Transverse colon (tissue), 4 donors: ENCODE data around the gene ZDHHC16. TPM values are rescaled to one million over a fixed set of nuclear protein-coding genes. Genes with fewer than 3 reads are reported as not detected.

Source experiments
- DNase-seq: peaks from one replicate; pipeline ENCODE4 v3.0.0-alpha.2; 2019
- H3K27ac ChIP-seq, 4 donors: fragments of 200-600 bp; sonication (generic); 2 replicates each; pipeline ENCODE4 v1.5.1; 2016 to 2018; ENCODE audit warnings: inconsistent platforms in 4 of 4
- H3K27me3 ChIP-seq: fragments of 200-600 bp; sonication (generic); 2 replicates; pipeline ENCODE4 v1.5.1; 2017; ENCODE audit warnings: inconsistent platforms
- H3K36me3 ChIP-seq, 4 donors: fragments of 200-600 bp; sonication (generic); 2 replicates each; pipeline ENCODE4 v1.5.1; 2017 to 2019; ENCODE audit warnings: inconsistent platforms in 4 of 4
- H3K4me1 ChIP-seq, 4 donors: fragments of 200-600 bp; sonication (generic); 2 replicates each; pipeline ENCODE4 v1.5.1; 2017 to 2020; ENCODE audit warnings: inconsistent platforms in 4 of 4
- H3K4me3 ChIP-seq, 4 donors: fragments of 200-600 bp; sonication (generic); 1 replicate in 1 of 4; 2 replicates in 3 of 4; pipeline versions ENCODE4 v1.5.1 to v1.6.1; 2017 to 2019; ENCODE audit warnings: inconsistent platforms in 4 of 4
- H3K9me3 ChIP-seq, 2 donors: fragments of 200-600 bp; sonication (generic); 2 replicates each; pipeline ENCODE4 v1.5.1; 2017 to 2019; ENCODE audit warnings: inconsistent platforms in 2 of 2
- EP300 ChIP-seq: sonication (generic); formaldehyde crosslinking; IDR thresholded peaks from one replicate; pipeline ENCODE4 v1.6.1; 2017; ENCODE audit warnings: antibody characterized with exemption, low read depth
- POLR2A ChIP-seq: fragments of 450-650 bp; IDR thresholded peaks from one replicate; pipeline ENCODE4 v1.6.1; 2016; ENCODE audit warnings: antibody characterized with exemption, mild to moderate bottlenecking, moderate library complexity
- POLR2AphosphoS5 ChIP-seq, 3 donors: sonication (generic); formaldehyde crosslinking; IDR thresholded peaks; one replicate each; pipeline ENCODE4 v1.6.1; 2016; ENCODE audit warnings: antibody characterized with exemption in 3 of 3
- WGBS, 2 donors: methylation state at CpG; one replicate each; pipeline ENCODE4 v1.1.5; 2018; ENCODE audit warnings: low coverage in 1 of 2; 5-methylcytosine and 5-hydroxymethylcytosine counted together
- in situ Hi-C, 4 donors: fragments of 200-750 bp; cut with MboI; loops; one replicate each; pipeline versions ENCODE4 v1.15.0 to v1.15.1; 2017; ENCODE audit warnings: low sequenced_read_pairs in 3 of 4, low pct_ligation_motif_present in 1 of 4, low pct_unique_long_range_greater_than_20kb in 1 of 4
- intact Hi-C: fragments of 100-400 bp; cut with DNase I; formaldehyde crosslinking; loops from one replicate; pipeline ENCODE4 v1.15.1; 2023; ENCODE audit warnings: low total_unique reads
- total RNA-seq, 4 donors: library from RNA; depleted of rRNA; stranded (reverse); fragments of >200 nt; gene quantifications; one replicate each; pipeline ENCODE4 v1.1.0, GENCODE V29; 2016
- TF ChIP-seq, protein P1 (sequence below), 5 experiments: fragments of 200-600 bp in 3 of 5; fragments of 450-650 bp in 2 of 5; sonication (generic) in 3 of 5; IDR thresholded peaks; 1 replicate in 2 of 5; 2 replicates in 3 of 5; pipeline ENCODE4 v1.5.1; 2016 to 2017; ENCODE audit warnings: antibody characterized with exemption in 5 of 5, inconsistent platforms in 3 of 5, mild to moderate bottlenecking in 2 of 5, moderate library complexity in 1 of 5

ZDHHC16 gene
- total RNA-seq, 4 donors from 2014 or later = 10.8 to 36.2 (median 32.7) TPM

DNA sequence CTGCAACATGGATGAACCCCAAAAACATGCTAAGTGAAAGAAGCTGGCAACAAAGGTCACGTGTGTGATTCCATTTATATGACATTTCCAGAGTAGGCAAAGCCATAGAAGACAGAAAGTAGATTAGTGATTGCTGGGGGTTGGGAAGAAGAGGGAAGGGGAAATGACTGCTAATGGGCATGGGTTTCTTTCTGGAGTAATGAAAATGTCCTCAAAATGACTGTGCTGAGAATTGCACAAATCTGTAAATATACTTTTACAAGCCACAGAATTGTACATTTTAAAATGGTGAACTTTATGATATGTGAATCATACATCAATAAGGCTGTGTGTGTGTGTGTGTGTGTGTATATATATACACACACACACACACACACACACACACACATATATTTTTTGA is 36.4 kb downstream of the ZDHHC16 start:
- Histone ChIP-seq H3K36me3 (peaks cover 0 to 32% (median 14%) of the 10 kb centered on the region in 4 donors), H3K27me3 (no peaks in the 10 kb centered on the region), H3K27ac (no peak overlapping the region), H3K9me3 (no peaks in the 10 kb centered on the region), H3K4me3 (no peak overlapping the region), H3K4me1 (peaks cover 0 to 5% (median 0%) of the 10 kb centered on the region in 4 donors)
- in situ Hi-C loops = no loop called here
- DNase-seq = no peak
- no peak for TF ChIP-seq EP300
- no peak for TF ChIP-seq POLR2A
- TF ChIP-seq, protein P1, sequence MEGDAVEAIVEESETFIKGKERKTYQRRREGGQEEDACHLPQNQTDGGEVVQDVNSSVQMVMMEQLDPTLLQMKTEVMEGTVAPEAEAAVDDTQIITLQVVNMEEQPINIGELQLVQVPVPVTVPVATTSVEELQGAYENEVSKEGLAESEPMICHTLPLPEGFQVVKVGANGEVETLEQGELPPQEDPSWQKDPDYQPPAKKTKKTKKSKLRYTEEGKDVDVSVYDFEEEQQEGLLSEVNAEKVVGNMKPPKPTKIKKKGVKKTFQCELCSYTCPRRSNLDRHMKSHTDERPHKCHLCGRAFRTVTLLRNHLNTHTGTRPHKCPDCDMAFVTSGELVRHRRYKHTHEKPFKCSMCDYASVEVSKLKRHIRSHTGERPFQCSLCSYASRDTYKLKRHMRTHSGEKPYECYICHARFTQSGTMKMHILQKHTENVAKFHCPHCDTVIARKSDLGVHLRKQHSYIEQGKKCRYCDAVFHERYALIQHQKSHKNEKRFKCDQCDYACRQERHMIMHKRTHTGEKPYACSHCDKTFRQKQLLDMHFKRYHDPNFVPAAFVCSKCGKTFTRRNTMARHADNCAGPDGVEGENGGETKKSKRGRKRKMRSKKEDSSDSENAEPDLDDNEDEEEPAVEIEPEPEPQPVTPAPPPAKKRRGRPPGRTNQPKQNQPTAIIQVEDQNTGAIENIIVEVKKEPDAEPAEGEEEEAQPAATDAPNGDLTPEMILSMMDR (IDR thresholded peaks at IDR 0.05) = no peak
- no peak for TF ChIP-seq POLR2AphosphoS5 (IDR thresholded peaks at IDR 0.05)
- intact Hi-C loops = no loop called here
- WGBS, 2 donors = 92% methylated on average over 1 of the region's 1 CpG; no CpG with 5 or more reads in 1 of the 2 donors

DNA sequence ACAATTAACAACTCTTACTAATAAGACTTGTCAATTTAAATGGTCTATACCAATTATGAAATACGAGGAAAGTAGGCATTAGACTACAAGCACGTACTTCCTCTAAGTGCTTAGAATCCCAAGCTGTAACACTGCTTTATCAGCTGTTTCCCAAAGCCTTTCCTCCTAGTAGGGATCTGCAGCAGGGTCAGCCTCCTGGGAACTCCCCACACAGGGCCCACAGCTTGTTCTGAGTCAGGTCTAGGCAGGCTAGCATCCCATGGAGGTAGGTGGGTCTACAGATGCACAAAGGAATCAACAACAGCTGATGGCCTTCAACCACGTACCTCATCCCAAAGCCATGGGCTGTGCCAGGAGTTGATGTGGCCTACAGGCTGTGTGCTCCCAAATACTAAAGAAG is 37.5 kb downstream of the ZDHHC16 start:
- Histone ChIP-seq H3K36me3 (peaks cover 0 to 27% (median 8%) of the 10 kb centered on the region in 4 donors), H3K4me3 (no peak overlapping the region), H3K27me3 (no peaks in the 10 kb centered on the region), H3K27ac (no peak overlapping the region), H3K9me3 (no peaks in the 10 kb centered on the region), H3K4me1 (peaks cover 0 to 5% (median 0%) of the 10 kb centered on the region in 4 donors)
- TF ChIP-seq POLR2AphosphoS5 (IDR thresholded peaks at IDR 0.05) (no peak), POLR2A (no peak), EP300 (no peak)
- TF ChIP-seq, protein P1 (IDR thresholded peaks at IDR 0.05) = no peak
- intact Hi-C loops (no loop called here), in situ Hi-C loops (no loop called here)
- WGBS, 2 donors = 67 to 76% methylated on average over 3 of the region's 3 CpGs
- no peak for DNase-seq

DNA sequence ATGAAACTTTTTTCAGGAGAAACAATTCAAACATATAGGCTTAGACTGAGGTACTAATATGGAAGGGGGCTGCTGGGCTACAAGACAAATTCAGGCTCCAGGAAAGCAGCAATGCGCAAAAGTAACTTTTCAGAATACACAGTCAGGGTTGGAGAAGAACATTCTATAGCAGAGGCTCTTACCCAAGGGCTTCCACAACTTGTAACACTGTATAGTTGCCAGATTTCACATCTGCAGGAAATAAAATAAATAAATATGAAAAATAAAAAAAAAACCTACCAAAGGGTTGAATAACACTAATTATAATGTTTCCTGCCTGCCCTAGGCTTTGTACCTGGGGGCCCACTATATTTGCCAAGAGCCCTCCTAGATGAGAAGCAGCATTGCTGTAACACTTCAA is 37.9 kb downstream of the ZDHHC16 start:
- WGBS, 2 donors = 94 to 100% methylated on average over 1 of the region's 1 CpG
- Histone ChIP-seq H3K4me1 (peaks cover 0 to 5% (median 0%) of the 10 kb centered on the region in 4 donors), H3K36me3 (peaks cover 0 to 26% (median 8%) of the 10 kb centered on the region in 4 donors), H3K27me3 (no peaks in the 10 kb centered on the region), H3K4me3 (no peak overlapping the region), H3K27ac (no peak overlapping the region), H3K9me3 (no peaks in the 10 kb centered on the region)
- no peak for DNase-seq
- intact Hi-C loops = no loop called here
- in situ Hi-C loops = no loop called here
- TF ChIP-seq POLR2A = no peak
- no peak for TF ChIP-seq POLR2AphosphoS5 (IDR thresholded peaks at IDR 0.05)
- no peak for TF ChIP-seq EP300
- TF ChIP-seq, protein P1 (IDR thresholded peaks at IDR 0.05) = no peak

DNA sequence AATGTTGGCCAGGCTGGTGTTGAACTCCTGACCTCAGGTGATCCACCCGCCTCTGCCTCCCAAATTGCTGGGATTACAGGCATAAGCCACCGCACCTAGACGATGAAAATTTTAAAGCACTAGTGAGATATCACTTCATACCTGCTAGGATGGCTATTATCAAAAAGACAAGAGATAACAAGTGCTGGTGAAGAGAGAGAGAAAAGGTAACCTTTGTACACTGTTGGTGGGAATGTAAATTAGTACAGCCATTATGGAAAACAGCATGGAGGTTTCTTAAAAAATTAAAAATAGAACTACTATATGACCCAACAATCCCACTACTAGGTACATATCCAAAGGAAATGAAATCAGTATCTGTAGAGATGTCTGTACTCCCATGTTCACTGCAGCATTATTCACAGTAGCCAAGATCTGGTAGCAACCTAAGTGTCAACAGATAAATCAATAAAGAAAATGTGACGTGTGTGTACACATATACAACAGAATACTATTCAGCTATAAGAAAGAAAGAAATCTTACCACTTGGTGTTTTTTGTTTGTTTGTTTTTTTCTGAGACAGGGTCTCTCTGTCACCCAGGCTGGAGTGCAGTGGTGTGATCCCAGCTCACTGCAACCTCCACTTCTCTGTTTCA is 39.8 kb downstream of the ZDHHC16 start:
- Histone ChIP-seq H3K27ac (no peak overlapping the region), H3K9me3 (no peaks in the 10 kb centered on the region), H3K27me3 (no peaks in the 10 kb centered on the region), H3K4me3 (no peak overlapping the region), H3K4me1 (peaks cover 0 to 10% (median 3%) of the 10 kb centered on the region in 4 donors), H3K36me3 (peaks cover 0 to 11% (median 1%) of the 10 kb centered on the region in 4 donors)
- WGBS, 2 donors = 92 to 95% methylated on average over 1 to 4 of the region's 4 CpGs
- intact Hi-C loops (no loop called here), in situ Hi-C loops (no loop called here)
- TF ChIP-seq POLR2A (no peak), EP300 (no peak), POLR2AphosphoS5 (IDR thresholded peaks at IDR 0.05) (no peak)
- TF ChIP-seq, protein P1 (IDR thresholded peaks at IDR 0.05) = no peak
- no peak for DNase-seq
